Omental fat pad (tissue), 4 donors: ENCODE data around the gene CTRL. TPM values are rescaled to one million over a fixed set of nuclear protein-coding genes. Genes with fewer than 3 reads are reported as not detected.

ENCODE experiments used
- ATAC-seq: fragments of 150-250 bp; one replicate; pipeline ENCODE4 v1.9.1; 2016; ENCODE audit warnings: mild to moderate bottlenecking, moderate library complexity; ENCODE audit not compliant: low FRiP score
- DNase-seq: peaks from one replicate; pipeline ENCODE4 v3.0.0-alpha.2; 2019; ENCODE audit warnings: low spot score
- CTCF ChIP-seq, 3 donors: fragments of 450-650 bp; IDR thresholded peaks; one replicate each; pipeline ENCODE4 v1.5.1; 2016 to 2017; ENCODE audit warnings: antibody characterized with exemption in 3 of 3, mild to moderate bottlenecking in 3 of 3, moderate library complexity in 2 of 3
- small RNA-seq: library from RNA; depleted of rRNA; stranded (forward); fragments of <200 nt; gene quantifications from one replicate; pipeline ENCODE3, GENCODE V24; 2016
- total RNA-seq, 4 donors: library from RNA; depleted of rRNA; stranded (reverse); fragments of >200 nt; gene quantifications; one replicate each; pipeline ENCODE4 v1.1.0, GENCODE V29; 2016

The CTRL gene
- total RNA-seq, 4 donors from 2014 or later: 0.65 to 5.0 (median 2.3) TPM

GRCh38 chr16:67880584-67880983 lies 51.1 kb downstream of the CTRL start:
- no peak for DNase-seq
- no peak for TF ChIP-seq CTCF (IDR thresholded peaks at IDR 0.05)
- no peak for ATAC-seq

- DNase-seq (no peak), ATAC-seq (no peak)
- TF ChIP-seq CTCF (IDR thresholded peaks at IDR 0.05): no peak
Observed at GRCh38 chr16:67879936-67880335, 51.7 kb downstream of the CTRL start.

Small RNA genes within 50 kb of the gene (small RNA-seq; reads per million reads assigned to genes)
- not detected for gene NRN1L

Other genes with a start within 250 kb of the CTRL start
- 10 to 100 TPM; 10.9 to 25.2 (median 20.1) TPM for gene GFOD2, start 212.5 kb downstream of the CTRL start, total RNA-seq
- gene RANBP10, start 125.3 kb downstream of the CTRL start, total RNA-seq: 1 to 10 TPM; 6.0 to 9.8 (median 8.3) TPM
- gene TSNAXIP1, start 125.0 kb downstream of the CTRL start, total RNA-seq: 1 to 10 TPM in 2 of 4 donors, under 1 TPM in 2; 0.60 to 1.9 (median 1.1) TPM
- 10 to 100 TPM; 37.4 to 61.6 (median 48.3) TPM for gene THAP11, start 89.5 kb downstream of the CTRL start, total RNA-seq
- gene NUTF2, start 84.9 kb downstream of the CTRL start, total RNA-seq: 100 to 1,000 TPM in 2 of 4 donors, 10 to 100 TPM in 2; 79.0 to 150 (median 110) TPM
- gene CENPT, start 84.2 kb downstream of the CTRL start, total RNA-seq: 100 to 1,000 TPM in 1 of 4 donors, 10 to 100 TPM in 3; 22.9 to 135 (median 37.8) TPM
- gene EDC4, start 58.8 kb downstream of the CTRL start, total RNA-seq: 10 to 100 TPM; 27.3 to 92.2 (median 43.0) TPM
- 1 to 10 TPM in 2 of 4 donors, not detected in 2; 3.0 to 5.5 TPM for gene NRN1L, start 47.0 kb downstream of the CTRL start, total RNA-seq
- 10 to 100 TPM; 16.1 to 24.6 (median 19.9) TPM for gene PSKH1, start 38.6 kb downstream of the CTRL start, total RNA-seq
- gene PSMB10, start 5.0 kb upstream of the CTRL start, total RNA-seq: 10 to 100 TPM; 29.9 to 53.0 (median 45.3) TPM
- 10 to 100 TPM in 3 of 4 donors, 1 to 10 TPM in 1; 7.7 to 52.2 (median 13.0) TPM for gene LCAT, start 12.3 kb upstream of the CTRL start, total RNA-seq
- gene SLC12A4, start 36.8 kb upstream of the CTRL start, total RNA-seq: 10 to 100 TPM; 39.4 to 92.2 (median 70.8) TPM
- under 1 TPM in 2 of 4 donors, not detected in 2; 0.24 to 0.63 TPM for gene DPEP3, start 48.6 kb upstream of the CTRL start, total RNA-seq
- gene DPEP2, start 67.6 kb upstream of the CTRL start, total RNA-seq: 1 to 10 TPM; 4.0 to 8.7 (median 4.8) TPM
- not detected for gene DPEP2NB, start 84.0 kb upstream of the CTRL start, total RNA-seq
- gene DDX28, start 91.4 kb upstream of the CTRL start, total RNA-seq: 10 to 100 TPM in 1 of 4 donors, 1 to 10 TPM in 3; 6.4 to 13.5 (median 6.8) TPM
- gene DUS2, start 91.4 kb upstream of the CTRL start, total RNA-seq: 10 to 100 TPM in 2 of 4 donors, 1 to 10 TPM in 2; 6.7 to 17.9 (median 10.2) TPM
- gene NFATC3, start 153.5 kb upstream of the CTRL start, total RNA-seq: 10 to 100 TPM; 39.5 to 54.5 (median 45.6) TPM